K562 (cell line): ENCODE results near the gene MIEF2. TPM values are rescaled to one million over a fixed set of nuclear protein-coding genes. Genes with fewer than 3 reads are reported as not detected.

ENCODE experiments used
- HIVEP1 ChIP-seq: fragments of 250-450 bp; sonication (Bioruptor Pico); IDR thresholded peaks from 2 replicates; pipeline ENCODE4 v1.4.0; 2020; ENCODE audit warnings: mild to moderate bottlenecking
- NCOA1 ChIP-seq: fragments of 450-650 bp; IDR thresholded peaks from 2 replicates; pipeline ENCODE4 v1.6.1; 2016; ENCODE audit warnings: low read depth
- SAFB ChIP-seq: fragments of 200-400 bp; formaldehyde crosslinking; IDR thresholded peaks from 2 replicates; pipeline ENCODE4 v1.6.1; 2017; ENCODE audit warnings: low read depth, low read length, borderline replicate concordance
- SLC30A9 ChIP-seq: fragments of 250-450 bp; sonication (Bioruptor Pico); IDR thresholded peaks from 2 replicates; pipeline ENCODE4 v1.8.0; 2022; ENCODE audit warnings: mild to moderate bottlenecking, moderate library complexity
- ZBED1 ChIP-seq: IDR thresholded peaks from 2 replicates; pipeline ENCODE4 v1.6.1; 2014
- ZBTB12 ChIP-seq: fragments of 250-450 bp; sonication (Bioruptor Pico); IDR thresholded peaks from 2 replicates; pipeline ENCODE4 v1.4.0; 2020
- ZBTB40 ChIP-seq, 2 experiments: fragments of 450-650 bp in 1 of 2; sonication (generic) in 1 of 2; formaldehyde crosslinking in 1 of 2; IDR thresholded peaks; 2 replicates each; pipeline versions ENCODE4 v1.7.1 to v1.9.0; 2016 to 2022; ENCODE audit warnings: inconsistent platforms in 1 of 2, mild to moderate bottlenecking in 1 of 2, missing genetic modification reagents in 1 of 2
- ZBTB43 ChIP-seq: sonication (generic); formaldehyde crosslinking; IDR thresholded peaks from 2 replicates; pipeline ENCODE4 v1.8.0; 2023; ENCODE audit warnings: mild to moderate bottlenecking, missing genetic modification reagents
- ZNF133 ChIP-seq: fragments of 250-450 bp; sonication (Bioruptor Pico); IDR thresholded peaks from 2 replicates; pipeline ENCODE4 v1.4.0; 2020; ENCODE audit warnings: mild to moderate bottlenecking
- ZNF274 ChIP-seq: IDR thresholded peaks from 2 replicates; pipeline ENCODE4 v1.6.1; 2011; ENCODE audit warnings: low read depth, mild to moderate bottlenecking, low read length, moderate library complexity, borderline replicate concordance
- ZNF639 ChIP-seq, 2 experiments: fragments of 200-800 bp in 1 of 2; sonication (Bioruptor generic) in 1 of 2; sonication (generic) in 1 of 2; formaldehyde crosslinking in 1 of 2; IDR thresholded peaks in 1 of 2; conservative IDR thresholded peaks in 1 of 2; 2 replicates each; pipeline versions ENCODE4 v1.5.0 to v1.6.1; 2016 to 2020; ENCODE audit warnings: missing compliant biosample characterization in 1 of 2, missing genetic modification characterization in 1 of 2, missing genetic modification reagents in 1 of 2
- ZNF764 ChIP-seq: fragments of 250-450 bp; sonication (Bioruptor Pico); IDR thresholded peaks from 2 replicates; pipeline ENCODE4 v1.4.0; 2020; ENCODE audit warnings: low read depth, mild to moderate bottlenecking, moderate library complexity
- polyA plus RNA-seq, 8 experiments: library from polyadenylated mRNA; depleted of rRNA in 4 of 8; stranded (reverse) in 5 of 8; unstranded in 3 of 8; fragments of >200 nt; fragmentation: Nextera tagmentation in 2 of 8; fragmentation: Illumina TruSeq in 1 of 8; extraction: Ambion mirVana in 2 of 8; extraction: Trizol in 1 of 8; gene quantifications; 2 replicates each; pipeline versions ENCODE4 v1.2.1 to v1.2.3, GENCODE V29; 2011 to 2014; ENCODE audit warnings: inconsistent platforms in 1 of 8, missing spikeins in 1 of 8
- total RNA-seq, 7 experiments: library from RNA; depleted of rRNA in 6 of 7; stranded (reverse); fragments of >200 nt in 6 of 7; fragmentation: Illumina TruSeq in 2 of 7; extraction: Trizol in 2 of 7; gene quantifications; 2 replicates each; pipeline versions ENCODE4 v1.2.1 to v1.2.3, GENCODE V29; 2011 to 2021; ENCODE audit warnings: low replicate concordance in 1 of 7

MIEF2 gene
- total and polyA plus RNA-seq, 9 of the 15 experiments (the other 6 are each of a cell fraction or from before 2014, with no cell fraction given) = 0.10 to 8.2 (median 2.4) TPM

- TF ChIP-seq ZNF639 (CRISPR knock-in tag; conservative IDR thresholded peaks at IDR 0.05 in 1 of 2, IDR thresholded peaks at IDR 0.05 in 1 of 2) (no peak), SLC30A9 (no peak), NCOA1 (no peak), ZNF133 (CRISPR knock-in tag) (no peak), ZBTB12 (CRISPR knock-in tag) (no peak), HIVEP1 (CRISPR knock-in tag) (no peak), ZBTB40 (IDR thresholded peaks at IDR 0.05) (no peak), ZBTB40 (CRISPR knock-in tag; IDR thresholded peaks at IDR 0.05) (no peak), SAFB (no peak), ZBED1 (no peak), ZNF764 (CRISPR knock-in tag) (no peak), ZBTB43 (CRISPR knock-in tag) (no peak), ZNF274 (no peak)
Measured at GRCh38 chr17:18260332-18261145, at the start of gene MIEF2 (continued).
